ENCODE results near the gene LDLRAP1. TPM values are rescaled to one million over a fixed set of nuclear protein-coding genes. Genes with fewer than 3 reads are reported as not detected.

The LDLRAP1 gene
- total and polyA plus RNA-seq, 2 experiments from 2014 or later, result 9.6 to 22.7 TPM

GRCh38 chr1:25505656-25506385, 37.6 kb upstream of the LDLRAP1 start:
- no peak overlapping the region; the same call in 1 of the 2 replicates for H3K27ac Mint-ChIP-seq

More at GRCh38 chr1:25505656-25506385, 37.6 kb upstream of the LDLRAP1 start:
- Histone ChIP-seq H3K79me2 (replicated peaks; ENCODE audit: insufficient read depth) (no peaks in the 10 kb centered on the region), H3K36me3 (ENCODE audit: insufficient read depth) (no peaks in the 10 kb centered on the region), H3K27me3 (ENCODE audit: insufficient read depth) (no peaks in the 10 kb centered on the region), H3K4me1 (ENCODE audit: insufficient read depth) (peaks cover 34% of the 10 kb centered on the region), H3K4me3 (peak overlapping the region; percentile 56; the same call in 1 of the 2 replicates), H2AFZ (peak overlapping the region; percentile 74), H3K4me2 (peak overlapping the region; percentile 79), H3K27ac (ENCODE audit: low read depth) (0 out of 2 replicates have a peak overlapping the region, but pooled peaks have one; percentile 70), H3F3A (replicated peaks; ENCODE audit: low read depth) (no peaks in the 10 kb centered on the region; the same call in 1 of the 2 replicates), H3K9me2 (ENCODE audit: insufficient read depth) (no peaks in the 10 kb centered on the region), H4K20me1 (replicated peaks; ENCODE audit: insufficient read depth) (no peaks in the 10 kb centered on the region)
- Mint-ChIP-seq H3K4me1 (peaks cover 45% of the 10 kb centered on the region), H3K36me3 (ENCODE audit: low read depth) (no peaks in the 10 kb centered on the region; the same call in 2 of the 3 replicates), H3K9me3 (peaks cover 3% of the 10 kb centered on the region; the same call in 2 of the 3 replicates), H3K27me3 (ENCODE audit: insufficient read depth, low read depth, poor library complexity) (peaks cover 24% of the 10 kb centered on the region), H3K4me3 (peak overlapping the region; percentile 76; the same call in 2 of the 3 replicates)
- peak; percentile 45 for DNase-seq (ENCODE audit: low spot score)
- TF ChIP-seq, protein P1, sequence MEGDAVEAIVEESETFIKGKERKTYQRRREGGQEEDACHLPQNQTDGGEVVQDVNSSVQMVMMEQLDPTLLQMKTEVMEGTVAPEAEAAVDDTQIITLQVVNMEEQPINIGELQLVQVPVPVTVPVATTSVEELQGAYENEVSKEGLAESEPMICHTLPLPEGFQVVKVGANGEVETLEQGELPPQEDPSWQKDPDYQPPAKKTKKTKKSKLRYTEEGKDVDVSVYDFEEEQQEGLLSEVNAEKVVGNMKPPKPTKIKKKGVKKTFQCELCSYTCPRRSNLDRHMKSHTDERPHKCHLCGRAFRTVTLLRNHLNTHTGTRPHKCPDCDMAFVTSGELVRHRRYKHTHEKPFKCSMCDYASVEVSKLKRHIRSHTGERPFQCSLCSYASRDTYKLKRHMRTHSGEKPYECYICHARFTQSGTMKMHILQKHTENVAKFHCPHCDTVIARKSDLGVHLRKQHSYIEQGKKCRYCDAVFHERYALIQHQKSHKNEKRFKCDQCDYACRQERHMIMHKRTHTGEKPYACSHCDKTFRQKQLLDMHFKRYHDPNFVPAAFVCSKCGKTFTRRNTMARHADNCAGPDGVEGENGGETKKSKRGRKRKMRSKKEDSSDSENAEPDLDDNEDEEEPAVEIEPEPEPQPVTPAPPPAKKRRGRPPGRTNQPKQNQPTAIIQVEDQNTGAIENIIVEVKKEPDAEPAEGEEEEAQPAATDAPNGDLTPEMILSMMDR (conservative IDR thresholded peaks at IDR 0.05; ENCODE audit: low read depth in 2 of 2), result no peak
- TF ChIP-seq EZH2phosphoT487 (IDR thresholded peaks at IDR 0.05; ENCODE audit: unreplicated experiment) (no peak), CREB1 (CRISPR knock-in tag; IDR thresholded peaks at IDR 0.05; ENCODE audit: low read depth) (no peak), NANOG (IDR thresholded peaks at IDR 0.05; ENCODE audit: borderline replicate concordance) (no peak), STAT1 (IDR thresholded peaks at IDR 0.05; ENCODE audit: unreplicated experiment) (no peak), POLR2AphosphoS5 (IDR thresholded peaks at IDR 0.05; ENCODE audit: low read depth) (no peak), ZNF331 (CRISPR knock-in tag; IDR thresholded peaks at IDR 0.05; ENCODE audit: low read depth) (no peak), EZH2 (IDR thresholded peaks at IDR 0.05; ENCODE audit: low read depth, unreplicated experiment) (no peak), JUNB (IDR thresholded peaks at IDR 0.05; ENCODE audit: unreplicated experiment) (no peak), ZNF114 (CRISPR knock-in tag; IDR thresholded peaks at IDR 0.05) (no peak)
- TF ChIP-seq, protein P2, sequence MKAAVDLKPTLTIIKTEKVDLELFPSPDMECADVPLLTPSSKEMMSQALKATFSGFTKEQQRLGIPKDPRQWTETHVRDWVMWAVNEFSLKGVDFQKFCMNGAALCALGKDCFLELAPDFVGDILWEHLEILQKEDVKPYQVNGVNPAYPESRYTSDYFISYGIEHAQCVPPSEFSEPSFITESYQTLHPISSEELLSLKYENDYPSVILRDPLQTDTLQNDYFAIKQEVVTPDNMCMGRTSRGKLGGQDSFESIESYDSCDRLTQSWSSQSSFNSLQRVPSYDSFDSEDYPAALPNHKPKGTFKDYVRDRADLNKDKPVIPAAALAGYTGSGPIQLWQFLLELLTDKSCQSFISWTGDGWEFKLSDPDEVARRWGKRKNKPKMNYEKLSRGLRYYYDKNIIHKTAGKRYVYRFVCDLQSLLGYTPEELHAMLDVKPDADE (IDR thresholded peaks at IDR 0.05), result no peak
- TF ChIP-seq, protein P3, sequence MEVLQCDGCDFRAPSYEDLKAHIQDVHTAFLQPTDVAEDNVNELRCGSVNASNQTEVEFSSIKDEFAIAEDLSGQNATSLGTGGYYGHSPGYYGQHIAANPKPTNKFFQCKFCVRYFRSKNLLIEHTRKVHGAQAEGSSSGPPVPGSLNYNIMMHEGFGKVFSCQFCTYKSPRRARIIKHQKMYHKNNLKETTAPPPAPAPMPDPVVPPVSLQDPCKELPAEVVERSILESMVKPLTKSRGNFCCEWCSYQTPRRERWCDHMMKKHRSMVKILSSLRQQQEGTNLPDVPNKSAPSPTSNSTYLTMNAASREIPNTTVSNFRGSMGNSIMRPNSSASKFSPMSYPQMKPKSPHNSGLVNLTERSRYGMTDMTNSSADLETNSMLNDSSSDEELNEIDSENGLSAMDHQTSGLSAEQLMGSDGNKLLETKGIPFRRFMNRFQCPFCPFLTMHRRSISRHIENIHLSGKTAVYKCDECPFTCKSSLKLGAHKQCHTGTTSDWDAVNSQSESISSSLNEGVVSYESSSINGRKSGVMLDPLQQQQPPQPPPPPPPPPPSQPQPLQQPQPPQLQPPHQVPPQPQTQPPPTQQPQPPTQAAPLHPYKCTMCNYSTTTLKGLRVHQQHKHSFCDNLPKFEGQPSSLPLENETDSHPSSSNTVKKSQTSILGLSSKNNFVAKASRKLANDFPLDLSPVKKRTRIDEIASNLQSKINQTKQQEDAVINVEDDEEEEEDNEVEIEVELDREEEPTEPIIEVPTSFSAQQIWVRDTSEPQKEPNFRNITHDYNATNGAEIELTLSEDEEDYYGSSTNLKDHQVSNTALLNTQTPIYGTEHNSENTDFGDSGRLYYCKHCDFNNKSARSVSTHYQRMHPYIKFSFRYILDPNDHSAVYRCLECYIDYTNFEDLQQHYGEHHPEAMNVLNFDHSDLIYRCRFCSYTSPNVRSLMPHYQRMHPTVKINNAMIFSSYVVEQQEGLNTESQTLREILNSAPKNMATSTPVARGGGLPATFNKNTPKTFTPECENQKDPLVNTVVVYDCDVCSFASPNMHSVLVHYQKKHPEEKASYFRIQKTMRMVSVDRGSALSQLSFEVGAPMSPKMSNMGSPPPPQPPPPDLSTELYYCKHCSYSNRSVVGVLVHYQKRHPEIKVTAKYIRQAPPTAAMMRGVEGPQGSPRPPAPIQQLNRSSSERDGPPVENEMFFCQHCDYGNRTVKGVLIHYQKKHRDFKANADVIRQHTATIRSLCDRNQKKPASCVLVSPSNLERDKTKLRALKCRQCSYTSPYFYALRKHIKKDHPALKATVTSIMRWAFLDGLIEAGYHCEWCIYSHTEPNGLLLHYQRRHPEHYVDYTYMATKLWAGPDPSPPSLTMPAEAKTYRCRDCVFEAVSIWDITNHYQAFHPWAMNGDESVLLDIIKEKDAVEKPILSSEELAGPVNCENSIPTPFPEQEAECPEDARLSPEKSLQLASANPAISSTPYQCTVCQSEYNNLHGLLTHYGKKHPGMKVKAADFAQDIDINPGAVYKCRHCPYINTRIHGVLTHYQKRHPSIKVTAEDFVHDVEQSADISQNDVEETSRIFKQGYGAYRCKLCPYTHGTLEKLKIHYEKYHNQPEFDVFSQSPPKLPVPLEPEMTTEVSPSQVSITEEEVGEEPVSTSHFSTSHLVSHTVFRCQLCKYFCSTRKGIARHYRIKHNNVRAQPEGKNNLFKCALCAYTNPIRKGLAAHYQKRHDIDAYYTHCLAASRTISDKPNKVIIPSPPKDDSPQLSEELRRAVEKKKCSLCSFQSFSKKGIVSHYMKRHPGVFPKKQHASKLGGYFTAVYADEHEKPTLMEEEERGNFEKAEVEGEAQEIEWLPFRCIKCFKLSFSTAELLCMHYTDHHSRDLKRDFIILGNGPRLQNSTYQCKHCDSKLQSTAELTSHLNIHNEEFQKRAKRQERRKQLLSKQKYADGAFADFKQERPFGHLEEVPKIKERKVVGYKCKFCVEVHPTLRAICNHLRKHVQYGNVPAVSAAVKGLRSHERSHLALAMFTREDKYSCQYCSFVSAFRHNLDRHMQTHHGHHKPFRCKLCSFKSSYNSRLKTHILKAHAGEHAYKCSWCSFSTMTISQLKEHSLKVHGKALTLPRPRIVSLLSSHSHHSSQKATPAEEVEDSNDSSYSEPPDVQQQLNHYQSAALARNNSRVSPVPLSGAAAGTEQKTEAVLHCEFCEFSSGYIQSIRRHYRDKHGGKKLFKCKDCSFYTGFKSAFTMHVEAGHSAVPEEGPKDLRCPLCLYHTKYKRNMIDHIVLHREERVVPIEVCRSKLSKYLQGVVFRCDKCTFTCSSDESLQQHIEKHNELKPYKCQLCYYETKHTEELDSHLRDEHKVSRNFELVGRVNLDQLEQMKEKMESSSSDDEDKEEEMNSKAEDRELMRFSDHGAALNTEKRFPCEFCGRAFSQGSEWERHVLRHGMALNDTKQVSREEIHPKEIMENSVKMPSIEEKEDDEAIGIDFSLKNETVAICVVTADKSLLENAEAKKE (CRISPR knock-in tag; IDR thresholded peaks at IDR 0.05), result no peak
- peak; percentile 18 for ATAC-seq

Data from GM23338 (cell line).